Measurements from ENCODE around the gene ADCY1. TPM values are rescaled to one million over a fixed set of nuclear protein-coding genes. Genes with fewer than 3 reads are reported as not detected.

Gene ADCY1
- total RNA-seq, 1 donor, result under 0.01 TPM

DNA sequence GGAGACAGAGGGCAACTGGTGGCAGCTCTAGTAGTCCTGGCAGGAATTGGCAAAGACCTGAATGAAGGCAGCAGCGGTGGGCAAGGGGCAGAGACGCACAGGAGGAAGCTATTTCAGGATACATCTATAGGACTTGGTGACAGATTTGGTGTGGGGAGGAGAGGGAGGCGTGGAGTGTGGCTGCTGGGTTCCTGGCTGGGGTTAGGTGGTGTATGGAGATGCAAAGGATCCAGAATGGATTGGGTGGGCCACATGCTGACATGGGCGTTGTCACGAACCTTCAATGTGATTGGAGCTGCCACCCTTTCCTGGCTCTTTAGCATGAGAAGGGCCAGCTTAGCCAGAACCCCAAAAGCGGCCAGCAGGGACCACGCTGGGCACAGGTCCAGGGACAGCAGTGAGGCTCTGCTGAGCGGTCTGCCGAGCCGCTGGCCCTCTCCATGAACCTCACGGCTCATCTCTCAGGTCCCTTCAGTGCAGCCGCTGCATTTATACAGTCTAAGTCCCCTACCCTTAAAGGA is 10.2 kb upstream of the ADCY1 start:
- no peak for DNase-seq (ENCODE audit: low read depth)
- TF ChIP-seq, protein P1, sequence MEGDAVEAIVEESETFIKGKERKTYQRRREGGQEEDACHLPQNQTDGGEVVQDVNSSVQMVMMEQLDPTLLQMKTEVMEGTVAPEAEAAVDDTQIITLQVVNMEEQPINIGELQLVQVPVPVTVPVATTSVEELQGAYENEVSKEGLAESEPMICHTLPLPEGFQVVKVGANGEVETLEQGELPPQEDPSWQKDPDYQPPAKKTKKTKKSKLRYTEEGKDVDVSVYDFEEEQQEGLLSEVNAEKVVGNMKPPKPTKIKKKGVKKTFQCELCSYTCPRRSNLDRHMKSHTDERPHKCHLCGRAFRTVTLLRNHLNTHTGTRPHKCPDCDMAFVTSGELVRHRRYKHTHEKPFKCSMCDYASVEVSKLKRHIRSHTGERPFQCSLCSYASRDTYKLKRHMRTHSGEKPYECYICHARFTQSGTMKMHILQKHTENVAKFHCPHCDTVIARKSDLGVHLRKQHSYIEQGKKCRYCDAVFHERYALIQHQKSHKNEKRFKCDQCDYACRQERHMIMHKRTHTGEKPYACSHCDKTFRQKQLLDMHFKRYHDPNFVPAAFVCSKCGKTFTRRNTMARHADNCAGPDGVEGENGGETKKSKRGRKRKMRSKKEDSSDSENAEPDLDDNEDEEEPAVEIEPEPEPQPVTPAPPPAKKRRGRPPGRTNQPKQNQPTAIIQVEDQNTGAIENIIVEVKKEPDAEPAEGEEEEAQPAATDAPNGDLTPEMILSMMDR (IDR thresholded peaks at IDR 0.05; ENCODE audit: insufficient read depth, low read depth, low read length), result no peak
- no peak overlapping the region for H3K4me3 ChIP-seq (ENCODE audit: low read depth, low read length)

GRCh38 chr7:45564485-45564884 is 9.7 kb upstream of the ADCY1 start:
- H3K4me3 ChIP-seq (ENCODE audit: low read depth, low read length), result no peak overlapping the region
- DNase-seq (ENCODE audit: low read depth), result no peak
- TF ChIP-seq, protein P1 (IDR thresholded peaks at IDR 0.05; ENCODE audit: insufficient read depth, low read depth, low read length), result no peak

GRCh38 chr7:45564886-45565455 is 9.2 kb upstream of the ADCY1 start:
- no peak for DNase-seq (ENCODE audit: low read depth)
- H3K4me3 ChIP-seq (ENCODE audit: low read depth, low read length), result no peak overlapping the region
- TF ChIP-seq, protein P1 (IDR thresholded peaks at IDR 0.05; ENCODE audit: insufficient read depth, low read depth, low read length), result no peak

DNA sequence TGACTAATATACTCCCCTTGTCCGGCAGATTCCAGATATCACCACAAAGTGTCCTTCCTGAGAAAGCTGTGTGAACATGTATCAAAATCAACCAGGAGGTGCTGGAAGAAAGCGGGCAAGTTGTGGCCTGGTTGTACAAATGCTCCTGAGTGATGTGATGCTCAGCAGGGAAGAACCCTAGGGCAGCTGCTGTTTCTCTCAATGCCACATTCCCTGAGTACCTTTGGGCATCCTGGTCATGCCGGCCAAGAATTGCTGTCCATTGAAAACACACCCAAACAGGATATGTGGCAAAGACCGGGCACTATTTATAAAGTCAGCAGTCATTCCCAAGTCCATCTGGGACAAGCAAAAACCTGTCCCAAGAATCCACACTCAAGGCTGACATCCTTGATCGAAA is 7.8 kb upstream of the ADCY1 start:
- H3K4me3 ChIP-seq (ENCODE audit: low read depth, low read length), result no peak overlapping the region
- DNase-seq (ENCODE audit: low read depth), result no peak
- TF ChIP-seq, protein P1 (IDR thresholded peaks at IDR 0.05; ENCODE audit: insufficient read depth, low read depth, low read length), result no peak

DNA sequence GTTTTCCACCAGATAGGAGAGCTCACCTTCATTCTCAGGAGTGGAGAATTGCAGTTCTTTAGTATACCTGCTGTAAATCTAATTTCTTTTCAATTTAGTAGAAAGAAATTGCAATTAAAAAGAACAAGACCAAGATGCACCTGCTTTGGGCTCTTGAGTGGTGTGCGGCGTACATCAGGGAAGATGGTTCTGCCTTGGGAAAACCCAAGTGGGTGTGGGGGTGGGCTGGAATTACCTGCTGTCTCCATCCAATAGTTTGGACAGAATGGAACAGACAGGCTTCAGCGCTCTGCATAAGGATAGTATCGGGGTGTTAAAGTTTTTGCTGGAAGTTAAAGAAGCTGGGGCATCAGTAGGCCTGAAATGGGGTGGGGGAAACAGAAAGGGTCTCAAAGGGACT is 7.2 kb upstream of the ADCY1 start:
- TF ChIP-seq, protein P1 (IDR thresholded peaks at IDR 0.05; ENCODE audit: insufficient read depth, low read depth, low read length), result no peak
- no peak overlapping the region for H3K4me3 ChIP-seq (ENCODE audit: low read depth, low read length)
- no peak for DNase-seq (ENCODE audit: low read depth)

GRCh38 chr7:45567713-45568112 is 6.5 kb upstream of the ADCY1 start:
- no peak for DNase-seq (ENCODE audit: low read depth)
- TF ChIP-seq, protein P1 (IDR thresholded peaks at IDR 0.05; ENCODE audit: insufficient read depth, low read depth, low read length), result no peak
- H3K4me3 ChIP-seq (ENCODE audit: low read depth, low read length), result no peak overlapping the region
